ENCODE data around the gene GABBR2.

DNA sequence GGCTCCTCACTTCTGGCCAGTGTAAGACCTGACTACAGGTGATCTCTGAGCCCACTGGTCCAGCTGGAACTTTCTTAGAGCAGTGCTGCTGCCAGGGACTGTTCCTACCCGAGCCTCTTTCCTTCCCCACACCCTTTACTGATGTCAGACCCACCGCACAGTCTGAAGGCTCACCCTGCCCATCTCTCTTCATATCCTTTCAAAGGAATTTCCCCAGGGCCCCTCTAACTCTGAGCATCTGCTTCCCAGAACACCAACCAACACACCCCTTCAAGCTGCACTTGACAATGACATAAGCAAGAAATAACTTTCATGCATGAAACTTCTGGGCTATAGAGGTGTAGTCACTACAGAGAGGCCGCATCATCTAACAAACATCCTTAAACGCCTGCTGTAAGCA is 119.6 kb downstream of the GABBR2 start:
- TF ChIP-seq, protein P1, sequence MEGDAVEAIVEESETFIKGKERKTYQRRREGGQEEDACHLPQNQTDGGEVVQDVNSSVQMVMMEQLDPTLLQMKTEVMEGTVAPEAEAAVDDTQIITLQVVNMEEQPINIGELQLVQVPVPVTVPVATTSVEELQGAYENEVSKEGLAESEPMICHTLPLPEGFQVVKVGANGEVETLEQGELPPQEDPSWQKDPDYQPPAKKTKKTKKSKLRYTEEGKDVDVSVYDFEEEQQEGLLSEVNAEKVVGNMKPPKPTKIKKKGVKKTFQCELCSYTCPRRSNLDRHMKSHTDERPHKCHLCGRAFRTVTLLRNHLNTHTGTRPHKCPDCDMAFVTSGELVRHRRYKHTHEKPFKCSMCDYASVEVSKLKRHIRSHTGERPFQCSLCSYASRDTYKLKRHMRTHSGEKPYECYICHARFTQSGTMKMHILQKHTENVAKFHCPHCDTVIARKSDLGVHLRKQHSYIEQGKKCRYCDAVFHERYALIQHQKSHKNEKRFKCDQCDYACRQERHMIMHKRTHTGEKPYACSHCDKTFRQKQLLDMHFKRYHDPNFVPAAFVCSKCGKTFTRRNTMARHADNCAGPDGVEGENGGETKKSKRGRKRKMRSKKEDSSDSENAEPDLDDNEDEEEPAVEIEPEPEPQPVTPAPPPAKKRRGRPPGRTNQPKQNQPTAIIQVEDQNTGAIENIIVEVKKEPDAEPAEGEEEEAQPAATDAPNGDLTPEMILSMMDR (IDR thresholded peaks at IDR 0.05), result no peak
- TF ChIP-seq POLR2AphosphoS5 (IDR thresholded peaks at IDR 0.05), result no peak
- no peak for TF ChIP-seq POLR2A (IDR thresholded peaks at IDR 0.05)
- no peak for TF ChIP-seq EP300 (IDR thresholded peaks at IDR 0.05)

All from suprapubic skin (tissue), 4 donors.